ENCODE results near the gene PCSK6. TPM values are rescaled to one million over a fixed set of nuclear protein-coding genes. Genes with fewer than 3 reads are reported as not detected.

PCSK6 gene
- polyA plus RNA-seq, 1 donor from 2014 or later = 1.1 TPM

GRCh38 chr15:101398247-101398646 is 91.3 kb downstream of the PCSK6 start:
- Histone ChIP-seq H2AFZ (ENCODE audit: low read depth, low read length) (no peak overlapping the region), H3K27me3 (ENCODE audit: insufficient read depth, low read depth, low read length) (no peaks in the 10 kb centered on the region), H3K79me2 (replicated peaks; ENCODE audit: insufficient read depth, low read length) (no peaks in the 10 kb centered on the region), H3K9me2 (ENCODE audit: insufficient read depth, low read length) (no peaks in the 10 kb centered on the region), H3K9me3 (ENCODE audit: low read length) (no peaks in the 10 kb centered on the region), H3K36me3 (ENCODE audit: insufficient read depth, low read length) (no peaks in the 10 kb centered on the region), H4K20me1 (ENCODE audit: insufficient read depth) (no peaks in the 10 kb centered on the region), H3K4me2 (ENCODE audit: low read length) (no peak overlapping the region), H3K9ac (ENCODE audit: low read length) (no peak overlapping the region), H3F3A (ENCODE audit: insufficient read depth, low read length, poor library complexity, severe bottlenecking) (no peaks in the 10 kb centered on the region), H3K4me3 (ENCODE audit: low read length) (no peak overlapping the region), H3K27ac (ENCODE audit: low read length) (no peak overlapping the region)
- no peak for TF ChIP-seq SMC3 (conservative IDR thresholded peaks at IDR 0.05; ENCODE audit: poor library complexity)
- no peak for TF ChIP-seq EZH2 (IDR thresholded peaks at IDR 0.05; ENCODE audit: borderline replicate concordance, insufficient read depth, low read length, poor library complexity, severe bottlenecking)
- TF ChIP-seq EP300 (conservative IDR thresholded peaks at IDR 0.05; ENCODE audit: poor library complexity, severe bottlenecking) = no peak
- no peak for TF ChIP-seq RAD21 (conservative IDR thresholded peaks at IDR 0.05)
- no peak for TF ChIP-seq POLR2AphosphoS5 (IDR thresholded peaks at IDR 0.05)
- TF ChIP-seq, protein P1, sequence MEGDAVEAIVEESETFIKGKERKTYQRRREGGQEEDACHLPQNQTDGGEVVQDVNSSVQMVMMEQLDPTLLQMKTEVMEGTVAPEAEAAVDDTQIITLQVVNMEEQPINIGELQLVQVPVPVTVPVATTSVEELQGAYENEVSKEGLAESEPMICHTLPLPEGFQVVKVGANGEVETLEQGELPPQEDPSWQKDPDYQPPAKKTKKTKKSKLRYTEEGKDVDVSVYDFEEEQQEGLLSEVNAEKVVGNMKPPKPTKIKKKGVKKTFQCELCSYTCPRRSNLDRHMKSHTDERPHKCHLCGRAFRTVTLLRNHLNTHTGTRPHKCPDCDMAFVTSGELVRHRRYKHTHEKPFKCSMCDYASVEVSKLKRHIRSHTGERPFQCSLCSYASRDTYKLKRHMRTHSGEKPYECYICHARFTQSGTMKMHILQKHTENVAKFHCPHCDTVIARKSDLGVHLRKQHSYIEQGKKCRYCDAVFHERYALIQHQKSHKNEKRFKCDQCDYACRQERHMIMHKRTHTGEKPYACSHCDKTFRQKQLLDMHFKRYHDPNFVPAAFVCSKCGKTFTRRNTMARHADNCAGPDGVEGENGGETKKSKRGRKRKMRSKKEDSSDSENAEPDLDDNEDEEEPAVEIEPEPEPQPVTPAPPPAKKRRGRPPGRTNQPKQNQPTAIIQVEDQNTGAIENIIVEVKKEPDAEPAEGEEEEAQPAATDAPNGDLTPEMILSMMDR (IDR thresholded peaks at IDR 0.05; ENCODE audit: poor library complexity, severe bottlenecking) = no peak
- no peak for TF ChIP-seq REST (IDR thresholded peaks at IDR 0.05; ENCODE audit: borderline replicate concordance)
- no peak for TF ChIP-seq TAF1 (IDR thresholded peaks at IDR 0.05; ENCODE audit: low read depth)
- TF ChIP-seq MXI1 (conservative IDR thresholded peaks at IDR 0.05; ENCODE audit: poor library complexity, severe bottlenecking) = no peak

DNA sequence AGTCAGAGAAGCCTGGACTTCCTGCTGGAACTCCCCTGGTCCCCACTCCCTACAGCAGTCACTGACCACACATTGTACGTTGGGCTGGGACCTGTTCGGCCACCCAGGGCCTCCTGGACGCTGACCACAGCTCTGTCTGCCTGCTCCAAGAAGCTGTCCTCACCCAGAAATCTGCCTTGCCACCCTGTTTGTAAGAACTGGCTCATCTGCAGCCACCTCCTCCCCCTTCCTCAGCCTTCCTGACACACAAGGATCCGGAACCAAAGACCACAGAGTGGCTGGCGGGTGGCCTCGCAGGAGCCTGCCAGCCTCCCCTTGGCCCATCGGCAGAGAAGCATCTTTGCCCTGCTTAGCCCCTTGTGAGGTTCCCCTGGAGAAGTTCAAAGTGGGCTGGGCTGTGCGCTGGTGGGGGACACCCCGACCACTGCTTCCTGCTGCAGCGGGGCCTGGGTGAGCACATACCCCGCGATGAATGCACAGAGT is 91.9 kb downstream of the PCSK6 start:
- Histone ChIP-seq H3K4me3 (ENCODE audit: low read length) (no peak overlapping the region), H3K36me3 (ENCODE audit: insufficient read depth, low read length) (no peaks in the 10 kb centered on the region), H3K9me2 (ENCODE audit: insufficient read depth, low read length) (no peaks in the 10 kb centered on the region), H3K9me3 (ENCODE audit: low read length) (no peaks in the 10 kb centered on the region), H4K20me1 (ENCODE audit: insufficient read depth) (no peaks in the 10 kb centered on the region), H3K79me2 (replicated peaks; ENCODE audit: insufficient read depth, low read length) (no peaks in the 10 kb centered on the region), H3K9ac (ENCODE audit: low read length) (no peak overlapping the region), H2AFZ (ENCODE audit: low read depth, low read length) (no peak overlapping the region), H3F3A (ENCODE audit: insufficient read depth, low read length, poor library complexity, severe bottlenecking) (no peaks in the 10 kb centered on the region), H3K4me2 (ENCODE audit: low read length) (no peak overlapping the region), H3K27ac (ENCODE audit: low read length) (no peak overlapping the region), H3K27me3 (ENCODE audit: insufficient read depth, low read depth, low read length) (no peaks in the 10 kb centered on the region)
- TF ChIP-seq EP300 (conservative IDR thresholded peaks at IDR 0.05; ENCODE audit: poor library complexity, severe bottlenecking) (no peak), POLR2AphosphoS5 (IDR thresholded peaks at IDR 0.05) (no peak), TAF1 (IDR thresholded peaks at IDR 0.05; ENCODE audit: low read depth) (no peak), SMC3 (conservative IDR thresholded peaks at IDR 0.05; ENCODE audit: poor library complexity) (no peak), MXI1 (conservative IDR thresholded peaks at IDR 0.05; ENCODE audit: poor library complexity, severe bottlenecking) (no peak), EZH2 (IDR thresholded peaks at IDR 0.05; ENCODE audit: borderline replicate concordance, insufficient read depth, low read length, poor library complexity, severe bottlenecking) (no peak), RAD21 (conservative IDR thresholded peaks at IDR 0.05) (no peak), REST (IDR thresholded peaks at IDR 0.05; ENCODE audit: borderline replicate concordance) (no peak)
- TF ChIP-seq, protein P1 (IDR thresholded peaks at IDR 0.05; ENCODE audit: poor library complexity, severe bottlenecking) = no peak

Measured in neural cell (in vitro differentiated cells).